Caco-2 (cell line): ENCODE results near the gene MAD1L1. TPM values are rescaled to one million over a fixed set of nuclear protein-coding genes. Genes with fewer than 3 reads are reported as not detected.

ENCODE experiments used
- BruUV-seq: library from RNA; stranded (reverse); fragments of 400-500 nt; replicated peaks from 2 replicates; lab custom pipeline; 2021; lab: Mats Ljungman, UMichigan
- CTCF ChIA-PET: fragments of 300-600 bp; sonication (Branson Sonifier 250); formaldehyde crosslinking; loops from one replicate; lab custom pipeline; 2022; ENCODE audit warnings: antibody characterized with exemption; lab: Charles Lee
- POLR2A ChIA-PET: fragments of 300-600 bp; sonication (Branson Sonifier 250); formaldehyde crosslinking; loops from one replicate; lab custom pipeline; 2022; ENCODE audit warnings: antibody characterized with exemption; lab: Charles Lee
- DNase-seq, 2 experiments: peaks; one replicate each; pipeline versions ENCODE4 v3.0.0 to v3.0.0-alpha.2; 2020 to 2022
- H3K27me3 ChIP-seq: replicated peaks from 2 replicates; pipeline ENCODE4 v1.6.0; 2011; ENCODE audit warnings: low read length; ENCODE audit not compliant: control insufficient read depth, insufficient read depth
- H3K36me3 ChIP-seq: 2 replicates; pipeline ENCODE4 v1.5.1; 2011; ENCODE audit warnings: low read length; ENCODE audit not compliant: control insufficient read depth, insufficient read depth
- H3K4me1 ChIP-seq: fragments of 250-450 bp; sonication (Bioruptor Pico); 2 replicates; pipeline ENCODE4 v1.5.1; 2020; ENCODE audit warnings: mild to moderate bottlenecking
- H3K4me3 ChIP-seq: 2 replicates; pipeline ENCODE4 v1.5.1; 2011; ENCODE audit warnings: low read depth, mild to moderate bottlenecking, control low read depth, low read length
- H3K9me3 ChIP-seq: fragments of 250-450 bp; sonication (Bioruptor Pico); 2 replicates; pipeline ENCODE4 v1.5.1; 2020; ENCODE audit warnings: mild to moderate bottlenecking, moderate library complexity
- H3K27ac Mint-ChIP-seq: one replicate; pipeline ENCODE4 v1.8.0; 2022; ENCODE audit warnings: mixed read lengths; ENCODE audit not compliant: unreplicated experiment
- H3K27me3 Mint-ChIP-seq: one replicate; pipeline ENCODE4 v1.8.0; 2022; ENCODE audit warnings: mixed read lengths; ENCODE audit not compliant: insufficient read depth, unreplicated experiment
- H3K36me3 Mint-ChIP-seq: one replicate; pipeline ENCODE4 v1.8.0; 2022; ENCODE audit warnings: mild to moderate bottlenecking, mixed read lengths; ENCODE audit not compliant: insufficient read depth, unreplicated experiment
- H3K4me1 Mint-ChIP-seq: one replicate; pipeline ENCODE4 v1.8.0; 2022; ENCODE audit warnings: low read depth, mixed read lengths; ENCODE audit not compliant: unreplicated experiment
- H3K4me3 Mint-ChIP-seq: one replicate; pipeline ENCODE4 v1.8.0; 2022; ENCODE audit warnings: mild to moderate bottlenecking, moderate library complexity, mixed read lengths; ENCODE audit not compliant: unreplicated experiment
- H3K9me3 Mint-ChIP-seq: one replicate; pipeline ENCODE4 v1.8.0; 2022; ENCODE audit warnings: mixed read lengths; ENCODE audit not compliant: unreplicated experiment
- CTCF ChIP-seq, 2 experiments: fragments of 200-600 bp in 1 of 2; IDR thresholded peaks; 1 replicate in 1 of 2; 2 replicates in 1 of 2; pipeline versions ENCODE4 v1.5.1 to v1.8.0; 2011 to 2022; ENCODE audit warnings: antibody characterized with exemption in 1 of 2, control low read depth in 1 of 2, inconsistent platforms in 1 of 2, low read depth in 1 of 2, low read length in 1 of 2, mild to moderate bottlenecking in 1 of 2, moderate library complexity in 1 of 2; ENCODE audit not compliant: insufficient read depth in 1 of 2, severe bottlenecking in 1 of 2, unreplicated experiment in 1 of 2
- intact Hi-C: fragments of 100-400 bp; cut with micrococcal nuclease; formaldehyde crosslinking; loops from one replicate; pipeline ENCODE4 v1.10.0; 2022; ENCODE audit not compliant: unreplicated experiment
- total RNA-seq: library from RNA; stranded (reverse); gene quantifications from 2 replicates; pipeline ENCODE4 v1.2.3, GENCODE V29; 2022

Gene MAD1L1
- total RNA-seq, 1 experiment from 2014 or later: 58.6 TPM

- TF ChIP-seq CTCF (IDR thresholded peaks at IDR 0.05; ENCODE audit: insufficient read depth in 1 of 2, low read depth in 1 of 2, low read length in 1 of 2, severe bottlenecking in 1 of 2, unreplicated experiment in 1 of 2): no peak
- no peaks in the 10 kb centered on the region for H3K9me3 Mint-ChIP-seq
- H3K27me3 ChIP-seq: no peaks in the 10 kb centered on the region
- peaks cover 26% of the 10 kb centered on the region for H3K4me1 Mint-ChIP-seq
- no peak overlapping the region for H3K4me3 ChIP-seq
- no TSS peak for BruUV-seq
- DNase-seq: no peak
- H3K4me1 ChIP-seq: peaks cover 45% of the 10 kb centered on the region
- peak overlapping the region; percentile 48 for H3K27ac Mint-ChIP-seq
- H3K4me3 Mint-ChIP-seq: peak overlapping the region; percentile 17
- POLR2A ChIA-PET: interaction anchor here (0.7 to 1.5 kb wide), 4 partner anchors 39 to 351 kb away, joined by 3 to 10 read pairs (median 4); partner anchors contain the start of genes MRM2 and NUDT1
- intact Hi-C loops: no loop called here
- no peaks in the 10 kb centered on the region for H3K9me3 ChIP-seq
- H3K36me3 ChIP-seq: peaks cover 2% of the 10 kb centered on the region
- CTCF ChIA-PET: interaction anchor here (0.7 kb wide), 3 partner anchors 73 to 250 kb away, joined by 3 to 5 read pairs (median 4); no protein-coding TSS in a partner anchor
- H3K36me3 Mint-ChIP-seq: peaks cover 5% of the 10 kb centered on the region
- no peaks in the 10 kb centered on the region for H3K27me3 Mint-ChIP-seq
Measured at GRCh38 chr7:2280424-2280823, 47.7 kb upstream of the MAD1L1 start.

- Histone ChIP-seq H3K9me3 (no peaks in the 10 kb centered on the region), H3K4me3 (no peak overlapping the region), H3K4me1 (peaks cover 45% of the 10 kb centered on the region), H3K27me3 (no peaks in the 10 kb centered on the region), H3K36me3 (peaks cover 2% of the 10 kb centered on the region)
- peaks cover 26% of the 10 kb centered on the region for H3K4me1 Mint-ChIP-seq
- H3K4me3 Mint-ChIP-seq: peak overlapping the region; percentile 17
- H3K27ac Mint-ChIP-seq: peak overlapping the region; percentile 48
- ChIA-PET CTCF (no interaction called here), POLR2A (interaction anchor here (0.6 to 1.5 kb wide), 3 partner anchors 38 to 74 kb away, joined by 3 to 6 read pairs (median 4); partner anchors contain the start of genes MRM2 and NUDT1)
- no TSS peak for BruUV-seq
- peaks cover 5% of the 10 kb centered on the region for H3K36me3 Mint-ChIP-seq
- DNase-seq: no peak
- intact Hi-C loops: no loop called here
- H3K27me3 Mint-ChIP-seq: no peaks in the 10 kb centered on the region
- H3K9me3 Mint-ChIP-seq: no peaks in the 10 kb centered on the region
- no peak for TF ChIP-seq CTCF (IDR thresholded peaks at IDR 0.05; ENCODE audit: insufficient read depth in 1 of 2, low read depth in 1 of 2, low read length in 1 of 2, severe bottlenecking in 1 of 2, unreplicated experiment in 1 of 2)
Measured at GRCh38 chr7:2279896-2280295, 47.2 kb upstream of the MAD1L1 start.

- H3K27ac Mint-ChIP-seq: peak overlapping the region; percentile 50
- POLR2A ChIA-PET: no interaction called here
- intact Hi-C loops: no loop called here
Measured at GRCh38 chr7:2278026-2278425, 45.3 kb upstream of the MAD1L1 start.

More at GRCh38 chr7:2278026-2278425, 45.3 kb upstream of the MAD1L1 start:
- no peak for TF ChIP-seq CTCF (IDR thresholded peaks at IDR 0.05; ENCODE audit: insufficient read depth in 1 of 2, low read depth in 1 of 2, low read length in 1 of 2, severe bottlenecking in 1 of 2, unreplicated experiment in 1 of 2)
- no TSS peak for BruUV-seq
- Histone ChIP-seq H3K27me3 (no peaks in the 10 kb centered on the region), H3K4me3 (no peak overlapping the region), H3K4me1 (peaks cover 34% of the 10 kb centered on the region), H3K36me3 (peaks cover 5% of the 10 kb centered on the region), H3K9me3 (no peaks in the 10 kb centered on the region)
- Mint-ChIP-seq H3K4me1 (peaks cover 26% of the 10 kb centered on the region), H3K9me3 (no peaks in the 10 kb centered on the region), H3K27me3 (no peaks in the 10 kb centered on the region), H3K36me3 (peaks cover 19% of the 10 kb centered on the region), H3K4me3 (no peak overlapping the region)
- CTCF ChIA-PET: interaction anchor here (0.6 kb wide), 1 partner anchor 11 kb away, joined by 3 read pairs; no protein-coding TSS in a partner anchor
- no peak for DNase-seq
